Astrocyte (in vitro differentiated cells and primary cell): ENCODE data around the gene ACACB. TPM values are rescaled to one million over a fixed set of nuclear protein-coding genes. Genes with fewer than 3 reads are reported as not detected.

ENCODE experiments used
- DNase-seq: peaks from one replicate; pipeline ENCODE4 v3.0.0-alpha.2; 2010; ENCODE audit warnings: low read depth
- FAIRE-seq: peaks from 2 replicates; lab custom pipeline; 2011; peaks lifted over from hg19 to GRCh38; lab: Jason Lieb, UNC
- H2AFZ ChIP-seq: 2 replicates; pipeline ENCODE4 v1.6.0; 2012; ENCODE audit warnings: low read depth, low read length, inconsistent platforms
- H3K27ac ChIP-seq: 2 replicates; pipeline ENCODE4 v1.5.1; 2011; ENCODE audit warnings: low read depth, low read length, inconsistent platforms
- H3K27me3 ChIP-seq: 2 replicates; pipeline ENCODE4 v1.6.0; 2011; ENCODE audit warnings: low read length, inconsistent platforms; ENCODE audit not compliant: insufficient read depth
- H3K36me3 ChIP-seq: 2 replicates; pipeline ENCODE4 v1.5.1; 2011; ENCODE audit warnings: low read length, inconsistent platforms; ENCODE audit not compliant: insufficient read depth
- H3K4me1 ChIP-seq: 2 replicates; pipeline ENCODE4 v1.5.1; 2011; ENCODE audit warnings: low read length, inconsistent platforms; ENCODE audit not compliant: insufficient read depth
- H3K4me2 ChIP-seq: 2 replicates; pipeline ENCODE4 v1.6.0; 2012; ENCODE audit warnings: low read length, inconsistent platforms
- H3K4me3 ChIP-seq: 2 replicates; pipeline ENCODE4 v1.5.1; 2011; ENCODE audit warnings: low read depth, mild to moderate bottlenecking, low read length, inconsistent platforms; ENCODE audit not compliant: insufficient read depth
- H3K79me2 ChIP-seq: 2 replicates; pipeline ENCODE4 v1.6.0; 2012; ENCODE audit warnings: mild to moderate bottlenecking, low read length, inconsistent platforms; ENCODE audit not compliant: insufficient read depth
- H3K9ac ChIP-seq: 2 replicates; pipeline ENCODE4 v1.6.0; 2012; ENCODE audit warnings: mild to moderate bottlenecking, low read length, inconsistent platforms
- H3K9me3 ChIP-seq: 2 replicates; pipeline ENCODE4 v1.5.1; 2012; ENCODE audit warnings: low read depth, mild to moderate bottlenecking, low read length, inconsistent platforms; ENCODE audit not compliant: insufficient read depth
- H4K20me1 ChIP-seq: 2 replicates; pipeline ENCODE4 v1.6.0; 2012; ENCODE audit warnings: low read length, inconsistent platforms; ENCODE audit not compliant: insufficient read depth
- H3K27ac Mint-ChIP-seq: one replicate; pipeline ENCODE4 v1.8.0; 2021; ENCODE audit warnings: mild to moderate bottlenecking, mixed read lengths; ENCODE audit not compliant: unreplicated experiment
- H3K27me3 Mint-ChIP-seq: one replicate; pipeline ENCODE4 v1.8.0; 2021; ENCODE audit warnings: low read depth, mixed read lengths; ENCODE audit not compliant: unreplicated experiment
- H3K36me3 Mint-ChIP-seq: one replicate; pipeline ENCODE4 v1.8.0; 2021; ENCODE audit warnings: low read depth, mixed read lengths; ENCODE audit not compliant: unreplicated experiment
- H3K4me1 Mint-ChIP-seq: one replicate; pipeline ENCODE4 v1.8.0; 2021; ENCODE audit warnings: low read depth, mixed read lengths; ENCODE audit not compliant: unreplicated experiment
- H3K4me3 Mint-ChIP-seq: one replicate; pipeline ENCODE4 v1.8.0; 2021; ENCODE audit warnings: mild to moderate bottlenecking, moderate library complexity, mixed read lengths; ENCODE audit not compliant: unreplicated experiment
- H3K9me3 Mint-ChIP-seq: one replicate; pipeline ENCODE4 v1.8.0; 2021; ENCODE audit warnings: mild to moderate bottlenecking, mixed read lengths; ENCODE audit not compliant: unreplicated experiment
- EZH2 ChIP-seq: IDR thresholded peaks from 2 replicates; pipeline ENCODE4 v1.6.1; 2012; ENCODE audit warnings: mild to moderate bottlenecking, low read length, inconsistent platforms; ENCODE audit not compliant: insufficient read depth
- total RNA-seq: library from RNA; stranded (reverse); gene quantifications from 2 replicates; pipeline ENCODE4 v1.2.1, GENCODE V29; 2021
- TF ChIP-seq, protein P1 (sequence below): IDR thresholded peaks from 2 replicates; pipeline ENCODE4 v1.5.1; 2011; ENCODE audit warnings: low read depth, mild to moderate bottlenecking, inconsistent platforms, low read length, moderate library complexity; ENCODE audit not compliant: insufficient read depth

ACACB gene
- total RNA-seq, 1 donor from 2014 or later, result 3.9 TPM

DNA sequence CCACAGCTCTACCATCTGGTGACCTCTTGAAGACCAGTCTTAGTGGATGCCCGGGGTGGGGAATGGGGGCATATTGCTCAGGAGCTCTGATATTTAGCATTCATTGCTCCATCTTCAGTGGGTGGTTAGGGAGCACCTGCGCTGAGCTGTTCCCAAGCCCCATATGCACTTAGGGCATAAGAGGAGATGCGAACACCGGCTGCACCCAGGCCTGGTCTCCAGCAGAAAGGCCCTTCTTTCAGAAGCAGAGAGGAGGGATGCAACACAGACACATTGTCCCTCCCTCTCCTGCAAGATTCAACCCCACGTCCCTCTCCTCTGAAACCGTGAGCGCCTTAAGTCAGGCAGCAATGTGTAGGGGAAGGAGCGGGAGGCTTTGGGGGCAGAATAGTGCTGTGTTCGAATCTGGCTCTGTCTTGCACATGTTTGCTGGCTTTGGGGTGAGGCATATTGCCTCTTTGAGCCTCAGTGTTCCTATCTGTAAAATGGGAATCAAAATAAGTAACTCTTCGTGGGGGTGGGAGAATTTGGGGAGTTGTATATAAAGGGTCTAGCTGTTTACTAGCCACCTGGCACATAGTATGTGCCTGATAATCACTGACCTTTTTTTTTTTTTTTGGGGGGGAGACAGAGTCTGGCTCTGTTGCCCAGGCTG is 105.0 kb downstream of the ACACB start:
- Histone ChIP-seq H3K9ac (no peak overlapping the region), H3K4me3 (no peak overlapping the region), H3K27ac (no peak overlapping the region), H4K20me1 (no peaks in the 10 kb centered on the region), H3K4me2 (no peak overlapping the region), H3K9me3 (no peaks in the 10 kb centered on the region), H3K79me2 (no peaks in the 10 kb centered on the region), H3K36me3 (no peaks in the 10 kb centered on the region), H3K4me1 (no peaks in the 10 kb centered on the region), H2AFZ (no peak overlapping the region), H3K27me3 (no peaks in the 10 kb centered on the region)
- TF ChIP-seq, protein P1, sequence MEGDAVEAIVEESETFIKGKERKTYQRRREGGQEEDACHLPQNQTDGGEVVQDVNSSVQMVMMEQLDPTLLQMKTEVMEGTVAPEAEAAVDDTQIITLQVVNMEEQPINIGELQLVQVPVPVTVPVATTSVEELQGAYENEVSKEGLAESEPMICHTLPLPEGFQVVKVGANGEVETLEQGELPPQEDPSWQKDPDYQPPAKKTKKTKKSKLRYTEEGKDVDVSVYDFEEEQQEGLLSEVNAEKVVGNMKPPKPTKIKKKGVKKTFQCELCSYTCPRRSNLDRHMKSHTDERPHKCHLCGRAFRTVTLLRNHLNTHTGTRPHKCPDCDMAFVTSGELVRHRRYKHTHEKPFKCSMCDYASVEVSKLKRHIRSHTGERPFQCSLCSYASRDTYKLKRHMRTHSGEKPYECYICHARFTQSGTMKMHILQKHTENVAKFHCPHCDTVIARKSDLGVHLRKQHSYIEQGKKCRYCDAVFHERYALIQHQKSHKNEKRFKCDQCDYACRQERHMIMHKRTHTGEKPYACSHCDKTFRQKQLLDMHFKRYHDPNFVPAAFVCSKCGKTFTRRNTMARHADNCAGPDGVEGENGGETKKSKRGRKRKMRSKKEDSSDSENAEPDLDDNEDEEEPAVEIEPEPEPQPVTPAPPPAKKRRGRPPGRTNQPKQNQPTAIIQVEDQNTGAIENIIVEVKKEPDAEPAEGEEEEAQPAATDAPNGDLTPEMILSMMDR, result no peak
- TF ChIP-seq EZH2, result no peak
- DNase-seq, result no peak
- H3K27me3 Mint-ChIP-seq, result peaks cover 6% of the 10 kb centered on the region
- H3K27ac Mint-ChIP-seq, result no peak overlapping the region
- H3K36me3 Mint-ChIP-seq, result no peaks in the 10 kb centered on the region
- no peaks in the 10 kb centered on the region for H3K4me1 Mint-ChIP-seq
- H3K9me3 Mint-ChIP-seq, result no peaks in the 10 kb centered on the region
- H3K4me3 Mint-ChIP-seq, result no peak overlapping the region
- FAIRE-seq, result no peak

DNA sequence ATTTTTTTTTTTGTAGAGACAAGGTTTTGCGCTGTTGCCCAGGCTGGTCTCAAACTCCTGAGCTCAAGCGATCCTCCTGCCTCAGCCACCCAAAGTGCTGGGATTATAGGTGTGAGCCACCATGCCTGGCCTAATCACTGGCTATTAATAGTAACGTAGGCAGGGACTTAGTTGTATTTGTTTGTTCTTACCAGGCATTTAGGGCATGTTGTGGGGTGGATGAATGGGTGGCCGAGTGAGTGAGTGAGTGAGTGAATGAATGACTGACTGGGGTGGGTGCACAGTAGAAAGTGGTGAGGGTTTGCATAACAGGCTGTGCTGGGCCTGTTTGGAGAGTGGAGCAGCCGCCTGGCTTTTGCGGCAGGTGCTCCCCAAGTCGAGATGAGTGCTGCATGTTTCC is 105.7 kb downstream of the ACACB start:
- no peak overlapping the region for H3K27ac Mint-ChIP-seq
- H3K36me3 Mint-ChIP-seq, result no peaks in the 10 kb centered on the region
- no peak for TF ChIP-seq EZH2
- TF ChIP-seq, protein P1, result no peak

DNA sequence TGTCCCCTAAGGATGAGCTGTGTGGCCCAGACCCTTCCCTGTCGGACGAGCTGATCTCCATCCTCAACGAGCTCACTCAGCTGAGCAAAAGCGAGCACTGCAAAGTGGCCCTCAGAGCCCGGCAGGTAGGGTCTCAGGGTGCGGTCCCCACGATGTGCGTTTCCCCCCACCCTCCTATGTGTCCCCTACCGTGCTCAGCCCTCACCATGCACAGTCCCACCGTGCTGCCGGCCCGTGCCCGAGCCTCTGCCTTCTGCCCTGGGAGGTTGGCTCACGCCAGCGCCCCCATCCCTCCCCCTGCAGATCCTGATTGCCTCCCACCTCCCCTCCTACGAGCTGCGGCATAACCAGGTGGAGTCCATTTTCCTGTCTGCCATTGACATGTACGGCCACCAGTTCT is 106.1 kb downstream of the ACACB start:
- Mint-ChIP-seq H3K27ac (no peak overlapping the region), H3K36me3 (no peaks in the 10 kb centered on the region), H3K4me3 (no peak overlapping the region), H3K27me3 (peaks cover 6% of the 10 kb centered on the region), H3K4me1 (no peaks in the 10 kb centered on the region), H3K9me3 (no peaks in the 10 kb centered on the region)
- Histone ChIP-seq H3K27me3 (no peaks in the 10 kb centered on the region), H3K4me3 (no peak overlapping the region), H3K9ac (no peak overlapping the region), H3K36me3 (no peaks in the 10 kb centered on the region), H3K27ac (no peak overlapping the region), H3K4me2 (no peak overlapping the region), H3K4me1 (no peaks in the 10 kb centered on the region), H4K20me1 (no peaks in the 10 kb centered on the region), H3K79me2 (no peaks in the 10 kb centered on the region), H2AFZ (no peak overlapping the region), H3K9me3 (no peaks in the 10 kb centered on the region)
- no peak for TF ChIP-seq EZH2
- TF ChIP-seq, protein P1, result no peak
- DNase-seq, result no peak
- no peak for FAIRE-seq

More for the DNA sequence above, 105.7 kb downstream of the ACACB start:
- Histone ChIP-seq H3K27ac (no peak overlapping the region), H3K36me3 (no peaks in the 10 kb centered on the region), H2AFZ (no peak overlapping the region), H3K9me3 (no peaks in the 10 kb centered on the region), H4K20me1 (no peaks in the 10 kb centered on the region), H3K27me3 (no peaks in the 10 kb centered on the region), H3K4me2 (no peak overlapping the region), H3K9ac (no peak overlapping the region), H3K4me1 (no peaks in the 10 kb centered on the region), H3K79me2 (no peaks in the 10 kb centered on the region), H3K4me3 (no peak overlapping the region)
- no peaks in the 10 kb centered on the region for H3K9me3 Mint-ChIP-seq
- no peaks in the 10 kb centered on the region for H3K4me1 Mint-ChIP-seq
- no peak for FAIRE-seq
- no peak for DNase-seq
- no peak overlapping the region for H3K4me3 Mint-ChIP-seq
- peaks cover 6% of the 10 kb centered on the region for H3K27me3 Mint-ChIP-seq
